Subcutaneous adipose tissue (tissue), 4 donors: ENCODE measurements around the gene HRH1. TPM values are rescaled to one million over a fixed set of nuclear protein-coding genes. Genes with fewer than 3 reads are reported as not detected.

ENCODE experiments used
- total RNA-seq, 4 donors: library from RNA; depleted of rRNA; stranded (reverse); fragments of >200 nt; gene quantifications; one replicate each; pipeline ENCODE4 v1.1.0, GENCODE V29; 2016
- TF ChIP-seq, protein P1 (sequence below): fragments of 450-650 bp; IDR thresholded peaks from one replicate; pipeline ENCODE4 v1.5.1; 2016; ENCODE audit warnings: low read depth, mild to moderate bottlenecking, control low read depth, antibody characterized with exemption, moderate library complexity

Gene HRH1
- total RNA-seq, 4 donors from 2014 or later, result 3.2 to 8.4 (median 4.9) TPM

DNA sequence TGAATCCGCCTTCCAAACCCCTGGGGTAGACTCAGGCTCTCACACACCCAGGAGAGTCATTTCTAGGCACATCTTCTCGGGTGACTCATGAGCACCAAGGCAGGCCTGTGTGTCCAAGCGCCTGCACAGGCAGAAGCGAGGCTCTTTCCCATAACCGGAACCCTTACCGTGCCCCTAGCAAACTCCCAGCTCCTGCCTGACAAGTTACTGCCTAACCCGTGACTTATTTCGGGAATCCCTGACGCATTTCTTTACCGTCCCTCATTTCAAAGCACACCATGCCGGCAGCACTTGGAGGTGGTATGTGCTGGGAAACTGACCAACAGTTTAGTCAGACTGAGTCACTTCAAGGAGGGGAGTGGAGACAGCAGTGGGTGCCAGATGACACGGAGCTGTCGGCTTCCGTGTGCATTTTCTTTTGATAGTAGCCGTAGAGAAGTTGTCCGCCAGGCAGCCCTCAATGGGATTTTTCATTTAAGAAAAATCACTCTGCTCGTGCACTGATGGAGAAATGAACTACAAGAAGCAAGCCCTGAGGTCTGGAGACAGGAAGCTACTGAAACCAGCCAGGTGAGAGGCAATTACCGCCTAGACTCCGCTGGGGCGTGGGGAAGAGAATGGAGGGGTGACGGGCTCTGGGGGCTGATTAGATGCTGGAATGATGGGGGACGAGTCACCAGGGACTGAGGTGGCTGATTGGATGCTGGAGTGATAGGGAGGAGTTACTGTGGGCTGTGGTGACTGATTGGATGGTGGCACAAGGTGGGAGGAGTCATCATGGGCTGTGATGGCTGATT lies 17.3 kb upstream of the HRH1 start:
- TF ChIP-seq, protein P1, sequence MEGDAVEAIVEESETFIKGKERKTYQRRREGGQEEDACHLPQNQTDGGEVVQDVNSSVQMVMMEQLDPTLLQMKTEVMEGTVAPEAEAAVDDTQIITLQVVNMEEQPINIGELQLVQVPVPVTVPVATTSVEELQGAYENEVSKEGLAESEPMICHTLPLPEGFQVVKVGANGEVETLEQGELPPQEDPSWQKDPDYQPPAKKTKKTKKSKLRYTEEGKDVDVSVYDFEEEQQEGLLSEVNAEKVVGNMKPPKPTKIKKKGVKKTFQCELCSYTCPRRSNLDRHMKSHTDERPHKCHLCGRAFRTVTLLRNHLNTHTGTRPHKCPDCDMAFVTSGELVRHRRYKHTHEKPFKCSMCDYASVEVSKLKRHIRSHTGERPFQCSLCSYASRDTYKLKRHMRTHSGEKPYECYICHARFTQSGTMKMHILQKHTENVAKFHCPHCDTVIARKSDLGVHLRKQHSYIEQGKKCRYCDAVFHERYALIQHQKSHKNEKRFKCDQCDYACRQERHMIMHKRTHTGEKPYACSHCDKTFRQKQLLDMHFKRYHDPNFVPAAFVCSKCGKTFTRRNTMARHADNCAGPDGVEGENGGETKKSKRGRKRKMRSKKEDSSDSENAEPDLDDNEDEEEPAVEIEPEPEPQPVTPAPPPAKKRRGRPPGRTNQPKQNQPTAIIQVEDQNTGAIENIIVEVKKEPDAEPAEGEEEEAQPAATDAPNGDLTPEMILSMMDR, result no peak

DNA sequence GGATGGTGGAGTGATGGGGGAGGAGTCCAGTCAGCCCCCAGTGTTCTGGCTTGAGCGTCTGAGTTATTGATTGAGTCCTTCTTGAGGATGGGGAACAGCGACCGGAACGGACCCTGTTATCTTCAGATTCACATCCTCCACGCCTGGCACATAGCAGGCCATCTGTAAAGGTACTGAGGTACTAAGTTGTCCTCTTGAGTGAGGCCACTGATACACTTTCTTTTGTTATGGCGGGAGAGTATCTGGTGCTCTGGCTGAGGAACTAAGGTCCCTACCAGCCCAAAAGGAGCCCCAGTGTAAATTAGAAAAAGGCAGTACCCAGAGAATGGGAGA lies 16.7 kb upstream of the HRH1 start:
- TF ChIP-seq, protein P1, result no peak

DNA sequence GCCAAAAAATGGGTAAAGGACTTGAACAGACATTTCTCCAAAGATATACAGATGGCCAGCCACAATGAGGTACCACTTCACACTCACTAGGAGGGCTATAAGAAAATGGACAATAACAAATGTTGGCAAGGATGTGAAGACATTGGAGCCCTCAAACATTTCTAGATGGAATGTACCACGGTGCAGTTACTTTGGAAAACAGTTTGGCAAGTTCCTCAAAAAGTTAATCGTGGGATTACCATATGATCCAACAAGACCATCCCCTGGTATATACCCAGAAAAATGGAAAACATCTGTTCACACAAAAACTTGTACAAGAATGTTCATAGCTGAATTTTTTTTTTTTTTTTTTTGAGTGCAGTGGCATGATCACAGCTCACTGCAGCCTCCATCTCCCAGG lies 15.9 kb upstream of the HRH1 start:
- TF ChIP-seq, protein P1, result no peak

DNA sequence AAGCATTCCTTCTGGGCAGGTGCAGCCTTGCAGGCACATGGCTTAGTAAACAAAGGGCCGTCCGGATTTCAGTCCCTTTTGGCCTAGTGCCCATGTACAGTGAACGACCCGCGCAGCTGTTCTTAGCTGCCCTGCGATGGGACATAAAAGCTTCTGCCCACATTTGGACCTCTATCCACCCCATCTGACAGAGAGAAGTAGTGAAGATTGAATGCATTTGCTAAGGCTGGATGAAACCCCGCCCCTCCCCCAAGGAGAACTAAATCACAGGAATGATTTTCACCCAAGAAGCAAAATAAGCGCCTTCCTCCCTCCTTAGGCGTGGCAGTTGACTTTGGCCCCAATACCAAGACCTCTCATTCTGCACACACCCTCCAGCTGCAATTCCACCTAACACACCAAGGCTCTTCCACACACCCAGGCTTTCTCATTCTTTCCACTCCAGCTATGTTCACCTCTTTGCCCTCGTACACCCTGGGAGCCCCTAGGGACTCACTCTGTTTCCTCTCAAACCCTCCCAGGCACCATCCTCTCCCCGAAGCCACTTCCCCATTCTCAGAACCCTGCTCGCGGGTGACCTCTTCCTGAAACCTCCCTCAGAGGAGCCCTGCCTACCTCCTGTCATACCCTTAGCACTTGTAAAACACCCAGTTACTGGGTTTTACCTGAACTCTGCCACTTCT lies 14.1 kb upstream of the HRH1 start:
- TF ChIP-seq, protein P1, result no peak

DNA sequence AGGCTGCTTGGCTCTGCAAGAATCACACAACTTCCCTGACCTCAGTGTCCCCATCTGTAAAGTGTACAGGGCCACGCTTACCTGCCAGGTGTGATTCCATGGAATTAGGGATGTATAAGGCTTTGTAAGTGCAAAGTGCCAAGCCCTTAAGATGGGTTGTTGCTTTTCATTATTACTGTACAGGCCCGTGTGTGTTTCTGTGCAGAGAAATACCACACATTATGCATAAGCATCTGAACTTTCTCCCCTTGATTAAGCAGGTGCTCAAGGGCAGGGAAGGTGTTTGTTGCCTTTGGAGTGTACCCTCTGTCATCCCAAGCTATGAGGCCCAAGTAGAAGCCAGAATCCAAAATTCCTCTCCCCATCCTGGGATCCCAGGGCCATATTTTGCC lies 13.6 kb upstream of the HRH1 start:
- TF ChIP-seq, protein P1, result no peak

DNA sequence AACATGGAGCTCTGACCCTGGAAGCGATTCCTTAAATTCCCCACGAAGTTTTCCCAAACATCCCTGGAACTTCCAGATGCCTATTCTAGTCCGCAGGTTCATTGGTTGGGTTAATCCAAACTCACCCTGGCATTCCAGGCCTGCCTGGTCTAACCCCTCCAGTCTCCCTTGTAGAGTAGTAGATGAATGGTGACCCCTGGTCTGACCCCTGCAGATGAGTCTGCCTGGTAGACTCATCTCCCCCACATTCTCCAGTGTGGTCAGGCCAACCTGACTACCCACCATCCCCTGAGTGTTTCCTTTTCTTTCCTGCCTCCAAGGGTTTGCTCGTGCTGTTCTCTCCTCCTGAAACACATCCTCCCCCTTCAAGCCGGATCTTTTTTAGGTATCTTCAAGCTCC lies 10.8 kb upstream of the HRH1 start:
- TF ChIP-seq, protein P1, result no peak

DNA sequence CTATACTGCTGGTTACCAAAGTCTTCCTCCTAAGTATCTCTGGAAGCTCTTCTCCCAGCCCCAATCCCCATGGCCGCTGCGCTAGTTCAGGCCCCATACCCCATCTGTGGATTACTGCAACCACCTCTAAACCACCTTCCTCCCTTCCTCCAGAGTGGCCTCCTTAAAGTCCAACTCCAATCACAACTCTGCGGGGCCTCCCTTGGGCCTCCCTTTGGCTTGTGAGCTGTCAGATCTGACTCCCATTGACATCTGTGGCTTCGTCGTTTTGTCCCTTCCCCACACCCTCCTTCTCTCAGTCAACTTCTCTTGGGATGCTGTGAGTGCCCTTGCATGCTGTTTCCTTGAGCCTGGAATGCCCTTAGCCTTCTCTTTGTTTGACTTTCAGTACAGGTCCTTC lies 9.3 kb upstream of the HRH1 start:
- TF ChIP-seq, protein P1, result no peak
